Caco-2 (cell line): ENCODE data around the gene APCDD1. TPM values are rescaled to one million over a fixed set of nuclear protein-coding genes. Genes with fewer than 3 reads are reported as not detected.

Source experiments
- BruUV-seq: library from RNA; stranded (reverse); fragments of 400-500 nt; replicated peaks from 2 replicates; lab custom pipeline; 2021; lab: Mats Ljungman, UMichigan
- CTCF ChIA-PET: fragments of 300-600 bp; sonication (Branson Sonifier 250); formaldehyde crosslinking; loops from one replicate; lab custom pipeline; 2022; ENCODE audit warnings: antibody characterized with exemption; lab: Charles Lee
- POLR2A ChIA-PET: fragments of 300-600 bp; sonication (Branson Sonifier 250); formaldehyde crosslinking; loops from one replicate; lab custom pipeline; 2022; ENCODE audit warnings: antibody characterized with exemption; lab: Charles Lee
- DNase-seq, 2 experiments: peaks; one replicate each; pipeline versions ENCODE4 v3.0.0 to v3.0.0-alpha.2; 2020 to 2022
- H3K27me3 ChIP-seq: replicated peaks from 2 replicates; pipeline ENCODE4 v1.6.0; 2011; ENCODE audit warnings: low read length; ENCODE audit not compliant: control insufficient read depth, insufficient read depth
- H3K36me3 ChIP-seq: 2 replicates; pipeline ENCODE4 v1.5.1; 2011; ENCODE audit warnings: low read length; ENCODE audit not compliant: control insufficient read depth, insufficient read depth
- H3K4me1 ChIP-seq: fragments of 250-450 bp; sonication (Bioruptor Pico); 2 replicates; pipeline ENCODE4 v1.5.1; 2020; ENCODE audit warnings: mild to moderate bottlenecking
- H3K4me3 ChIP-seq: 2 replicates; pipeline ENCODE4 v1.5.1; 2011; ENCODE audit warnings: low read depth, mild to moderate bottlenecking, control low read depth, low read length
- H3K9me3 ChIP-seq: fragments of 250-450 bp; sonication (Bioruptor Pico); 2 replicates; pipeline ENCODE4 v1.5.1; 2020; ENCODE audit warnings: mild to moderate bottlenecking, moderate library complexity
- H3K27ac Mint-ChIP-seq: one replicate; pipeline ENCODE4 v1.8.0; 2022; ENCODE audit warnings: mixed read lengths; ENCODE audit not compliant: unreplicated experiment
- H3K27me3 Mint-ChIP-seq: one replicate; pipeline ENCODE4 v1.8.0; 2022; ENCODE audit warnings: mixed read lengths; ENCODE audit not compliant: insufficient read depth, unreplicated experiment
- H3K36me3 Mint-ChIP-seq: one replicate; pipeline ENCODE4 v1.8.0; 2022; ENCODE audit warnings: mild to moderate bottlenecking, mixed read lengths; ENCODE audit not compliant: insufficient read depth, unreplicated experiment
- H3K4me1 Mint-ChIP-seq: one replicate; pipeline ENCODE4 v1.8.0; 2022; ENCODE audit warnings: low read depth, mixed read lengths; ENCODE audit not compliant: unreplicated experiment
- H3K4me3 Mint-ChIP-seq: one replicate; pipeline ENCODE4 v1.8.0; 2022; ENCODE audit warnings: mild to moderate bottlenecking, moderate library complexity, mixed read lengths; ENCODE audit not compliant: unreplicated experiment
- H3K9me3 Mint-ChIP-seq: one replicate; pipeline ENCODE4 v1.8.0; 2022; ENCODE audit warnings: mixed read lengths; ENCODE audit not compliant: unreplicated experiment
- intact Hi-C: fragments of 100-400 bp; cut with micrococcal nuclease; formaldehyde crosslinking; loops from one replicate; pipeline ENCODE4 v1.10.0; 2022; ENCODE audit not compliant: unreplicated experiment
- total RNA-seq: library from RNA; stranded (reverse); gene quantifications from 2 replicates; pipeline ENCODE4 v1.2.3, GENCODE V29; 2022
- TF ChIP-seq, protein P1 (sequence below), 2 experiments: fragments of 200-600 bp in 1 of 2; IDR thresholded peaks; 1 replicate in 1 of 2; 2 replicates in 1 of 2; pipeline versions ENCODE4 v1.5.1 to v1.8.0; 2011 to 2022; ENCODE audit warnings: antibody characterized with exemption in 1 of 2, control low read depth in 1 of 2, inconsistent platforms in 1 of 2, low read depth in 1 of 2, low read length in 1 of 2, mild to moderate bottlenecking in 1 of 2, moderate library complexity in 1 of 2; ENCODE audit not compliant: insufficient read depth in 1 of 2, severe bottlenecking in 1 of 2, unreplicated experiment in 1 of 2

The APCDD1 gene
- total RNA-seq, 1 experiment from 2014 or later = 1.5 TPM

DNA sequence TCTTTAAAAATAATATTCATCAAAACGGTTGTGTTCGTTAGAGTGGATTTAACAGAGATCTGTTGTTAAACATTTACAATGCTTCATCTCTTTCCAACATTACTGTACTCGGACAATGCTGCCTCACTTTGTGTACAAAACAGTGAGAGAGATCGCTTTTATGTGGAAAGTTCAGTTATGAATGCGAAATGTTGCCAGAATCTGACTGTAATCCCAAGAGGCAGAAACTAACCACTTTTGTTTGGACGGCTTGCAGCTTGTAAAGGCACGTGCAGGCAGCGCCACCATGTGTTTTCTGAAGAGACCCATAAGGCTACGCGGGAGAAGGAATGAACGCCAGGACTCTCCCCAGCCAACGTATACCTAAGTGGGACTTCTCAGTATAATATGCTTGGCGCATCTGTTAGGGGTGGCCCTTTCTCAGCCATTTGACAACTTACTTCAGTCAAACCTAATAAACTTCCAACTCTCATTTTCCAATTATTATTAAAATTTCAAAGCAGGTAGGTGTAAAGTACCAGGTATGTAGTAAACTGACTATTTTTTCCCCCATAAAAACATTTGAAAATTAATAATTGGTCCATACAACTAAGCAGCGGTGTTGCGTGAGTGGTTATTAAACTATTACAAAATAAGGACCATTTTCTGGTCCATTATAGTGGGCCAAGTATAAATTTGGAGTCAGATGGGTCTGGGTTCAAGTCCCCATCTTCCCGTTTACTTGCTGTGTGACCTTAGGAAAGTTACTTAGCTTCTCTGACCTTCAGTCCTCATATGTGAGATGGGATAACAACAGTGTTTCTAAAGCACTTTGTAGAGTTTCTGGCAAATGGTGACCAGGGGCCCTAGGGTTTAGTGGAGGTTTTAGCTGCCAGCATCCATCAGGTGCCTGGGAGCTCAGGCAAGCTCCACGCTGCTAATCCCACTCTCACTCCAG, 65.8 kb downstream of the APCDD1 start:
- no peak overlapping the region for H3K4me3 Mint-ChIP-seq
- Histone ChIP-seq H3K27me3 (peaks cover 1% of the 10 kb centered on the region), H3K9me3 (no peaks in the 10 kb centered on the region), H3K4me3 (no peak overlapping the region), H3K4me1 (peaks cover 3% of the 10 kb centered on the region; the same call in 1 of the 2 replicates), H3K36me3 (no peaks in the 10 kb centered on the region)
- CTCF ChIA-PET = interaction anchor here (0.6 to 1.7 kb wide), 3 partner anchors 514 to 945 kb away, joined by 3 to 6 read pairs (median 3); no protein-coding TSS in a partner anchor
- no peaks in the 10 kb centered on the region for H3K9me3 Mint-ChIP-seq
- intact Hi-C loops = loop anchor here (1.0 to 10.0 kb wide), 3 partner anchors 185 to 549 kb away; no protein-coding TSS in a partner anchor
- H3K4me1 Mint-ChIP-seq = peaks cover 7% of the 10 kb centered on the region
- no peak overlapping the region for H3K27ac Mint-ChIP-seq
- H3K36me3 Mint-ChIP-seq = no peaks in the 10 kb centered on the region
- TF ChIP-seq, protein P1, sequence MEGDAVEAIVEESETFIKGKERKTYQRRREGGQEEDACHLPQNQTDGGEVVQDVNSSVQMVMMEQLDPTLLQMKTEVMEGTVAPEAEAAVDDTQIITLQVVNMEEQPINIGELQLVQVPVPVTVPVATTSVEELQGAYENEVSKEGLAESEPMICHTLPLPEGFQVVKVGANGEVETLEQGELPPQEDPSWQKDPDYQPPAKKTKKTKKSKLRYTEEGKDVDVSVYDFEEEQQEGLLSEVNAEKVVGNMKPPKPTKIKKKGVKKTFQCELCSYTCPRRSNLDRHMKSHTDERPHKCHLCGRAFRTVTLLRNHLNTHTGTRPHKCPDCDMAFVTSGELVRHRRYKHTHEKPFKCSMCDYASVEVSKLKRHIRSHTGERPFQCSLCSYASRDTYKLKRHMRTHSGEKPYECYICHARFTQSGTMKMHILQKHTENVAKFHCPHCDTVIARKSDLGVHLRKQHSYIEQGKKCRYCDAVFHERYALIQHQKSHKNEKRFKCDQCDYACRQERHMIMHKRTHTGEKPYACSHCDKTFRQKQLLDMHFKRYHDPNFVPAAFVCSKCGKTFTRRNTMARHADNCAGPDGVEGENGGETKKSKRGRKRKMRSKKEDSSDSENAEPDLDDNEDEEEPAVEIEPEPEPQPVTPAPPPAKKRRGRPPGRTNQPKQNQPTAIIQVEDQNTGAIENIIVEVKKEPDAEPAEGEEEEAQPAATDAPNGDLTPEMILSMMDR (IDR thresholded peaks at IDR 0.05; ENCODE audit: insufficient read depth in 1 of 2, low read depth in 1 of 2, low read length in 1 of 2, severe bottlenecking in 1 of 2, unreplicated experiment in 1 of 2) = peak; percentile 73 to 91
- POLR2A ChIA-PET = no interaction called here
- no TSS peak for BruUV-seq
- DNase-seq = peak; percentile 80 to 81
- peaks cover 16% of the 10 kb centered on the region for H3K27me3 Mint-ChIP-seq

DNA sequence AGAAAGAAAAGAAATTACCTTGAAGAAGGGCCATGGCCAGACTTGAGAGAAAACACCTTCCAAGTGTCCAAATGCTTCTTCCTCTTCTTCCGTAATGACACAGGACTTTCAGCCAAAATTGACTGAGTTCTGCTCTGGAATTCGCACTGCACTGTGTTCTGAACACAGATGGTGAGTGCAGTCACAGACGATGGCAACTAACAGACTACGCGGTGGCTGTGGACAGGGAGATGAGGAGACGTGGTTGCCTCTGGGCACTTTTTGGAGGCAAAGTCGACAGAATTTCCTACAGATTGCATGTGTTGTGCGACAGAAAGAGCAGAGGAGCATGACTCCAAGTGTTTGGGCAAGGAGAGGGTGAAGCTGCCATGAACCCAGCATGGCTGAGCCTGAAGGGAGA, 67.1 kb downstream of the APCDD1 start:
- peaks cover 6% of the 10 kb centered on the region; the same call in 1 of the 2 replicates for H3K4me1 ChIP-seq
- TF ChIP-seq, protein P1 (IDR thresholded peaks at IDR 0.05; ENCODE audit: insufficient read depth in 1 of 2, low read depth in 1 of 2, low read length in 1 of 2, severe bottlenecking in 1 of 2, unreplicated experiment in 1 of 2) = no peak
- POLR2A ChIA-PET = no interaction called here
- peaks cover 8% of the 10 kb centered on the region for H3K4me1 Mint-ChIP-seq
- no peak overlapping the region for H3K4me3 Mint-ChIP-seq
- H3K27ac Mint-ChIP-seq = no peak overlapping the region
- H3K4me3 ChIP-seq = no peak overlapping the region
- no TSS peak for BruUV-seq
- intact Hi-C loops = no loop called here
- no peaks in the 10 kb centered on the region for H3K9me3 Mint-ChIP-seq
- no peaks in the 10 kb centered on the region for H3K36me3 ChIP-seq
- peaks cover 13% of the 10 kb centered on the region for H3K27me3 Mint-ChIP-seq
- H3K36me3 Mint-ChIP-seq = peaks cover 4% of the 10 kb centered on the region
- DNase-seq = no peak
- CTCF ChIA-PET = no interaction called here
- peaks cover 1% of the 10 kb centered on the region for H3K27me3 ChIP-seq
- H3K9me3 ChIP-seq = no peaks in the 10 kb centered on the region

DNA sequence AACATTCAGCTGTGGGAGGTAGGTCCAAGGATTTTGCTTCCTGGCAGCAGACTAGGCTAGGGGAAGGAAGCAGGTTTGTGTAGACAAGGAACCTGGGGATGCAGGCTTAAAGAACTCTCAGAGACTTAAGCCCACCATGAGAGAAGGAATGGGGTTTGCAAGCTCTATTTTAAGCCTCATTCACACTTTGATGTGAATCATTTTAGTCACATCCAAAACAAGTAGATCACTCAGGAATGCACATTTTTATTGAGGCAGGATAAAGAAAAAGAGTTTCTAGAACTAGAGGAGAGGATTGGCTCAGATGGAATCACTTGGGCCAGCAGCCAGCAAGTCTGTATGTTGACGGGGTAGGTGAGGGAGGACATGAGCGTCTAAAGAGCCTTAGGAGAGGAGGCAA, 68.1 kb downstream of the APCDD1 start:
- POLR2A ChIA-PET = no interaction called here
- TF ChIP-seq, protein P1 (IDR thresholded peaks at IDR 0.05; ENCODE audit: insufficient read depth in 1 of 2, low read depth in 1 of 2, low read length in 1 of 2, severe bottlenecking in 1 of 2, unreplicated experiment in 1 of 2) = no peak
- CTCF ChIA-PET = no interaction called here

More for the DNA sequence above, 68.1 kb downstream of the APCDD1 start:
- no peak overlapping the region for H3K27ac Mint-ChIP-seq
- peaks cover 6% of the 10 kb centered on the region; the same call in 1 of the 2 replicates for H3K4me1 ChIP-seq
- no peak for DNase-seq
- H3K36me3 Mint-ChIP-seq = peaks cover 4% of the 10 kb centered on the region
- peaks cover 10% of the 10 kb centered on the region for H3K27me3 Mint-ChIP-seq
- no TSS peak for BruUV-seq
- no peak overlapping the region for H3K4me3 Mint-ChIP-seq
- no peaks in the 10 kb centered on the region for H3K9me3 Mint-ChIP-seq
- H3K4me3 ChIP-seq = no peak overlapping the region
- intact Hi-C loops = no loop called here
- peaks cover 1% of the 10 kb centered on the region for H3K27me3 ChIP-seq
- no peaks in the 10 kb centered on the region for H3K36me3 ChIP-seq
- H3K9me3 ChIP-seq = no peaks in the 10 kb centered on the region
- peaks cover 14% of the 10 kb centered on the region for H3K4me1 Mint-ChIP-seq
